ENCODE data around the gene RASSF1. TPM values are rescaled to one million over a fixed set of nuclear protein-coding genes. Genes with fewer than 3 reads are reported as not detected.

RASSF1 gene
- total RNA-seq, 1 experiment from 2014 or later: 20.0 TPM

DNA sequence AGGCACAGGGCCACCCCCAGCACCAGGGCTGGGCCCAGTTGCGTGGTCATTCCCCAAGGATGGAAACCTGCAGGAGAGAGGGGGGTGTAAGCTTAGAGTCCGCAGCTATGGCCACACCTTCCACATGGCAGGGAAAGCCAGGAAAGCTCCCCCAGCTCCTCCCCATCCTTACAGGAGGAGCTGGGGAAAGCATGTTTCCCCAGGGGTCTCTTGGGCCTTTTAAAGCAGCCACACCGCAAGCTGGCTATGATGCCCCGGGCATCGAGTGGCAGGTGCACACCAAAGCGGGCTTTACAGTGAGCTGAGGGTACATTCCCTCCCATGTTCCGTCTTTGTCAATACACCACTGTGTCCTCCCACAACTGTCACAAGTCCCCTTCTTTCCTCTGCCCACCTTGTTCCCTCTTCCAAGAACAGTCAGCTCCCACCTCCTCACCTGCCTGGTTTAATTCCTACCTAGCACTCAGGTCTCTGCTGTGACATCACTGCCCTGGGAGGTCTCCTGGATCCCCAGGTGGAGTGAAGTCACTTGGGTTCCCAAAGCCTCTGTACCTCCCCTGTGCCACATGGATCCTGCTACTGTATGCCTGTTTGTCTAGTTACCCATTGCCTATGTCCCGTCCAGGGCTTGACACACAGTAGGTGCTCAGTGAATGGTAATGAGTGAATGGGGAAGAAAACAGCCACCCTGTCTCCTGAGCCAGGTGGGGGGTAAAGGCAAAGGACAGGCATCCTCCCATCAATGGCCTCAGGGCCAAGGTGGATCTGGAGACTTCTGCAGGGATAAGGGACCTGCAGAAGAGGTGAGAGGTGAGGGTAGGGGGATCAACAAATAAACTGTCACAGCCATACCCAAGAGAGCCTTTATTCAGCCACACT lies 44.8 kb downstream of the RASSF1 start:
- Histone ChIP-seq H3F3A (ENCODE audit: low read length, unreplicated experiment) (no peaks in the 10 kb centered on the region), H3K4me1 (ENCODE audit: insufficient read depth, low read length) (peaks cover 26% of the 10 kb centered on the region), H3K4me3 (ENCODE audit: low read length) (no peak overlapping the region), H3K79me2 (ENCODE audit: low read length) (peaks cover 28% of the 10 kb centered on the region), H3K9ac (ENCODE audit: low read length) (no peak overlapping the region), H3K9me3 (ENCODE audit: low read length) (no peaks in the 10 kb centered on the region), H4K20me1 (ENCODE audit: low read length) (no peaks in the 10 kb centered on the region), H3K4me2 (ENCODE audit: low read length) (no peak overlapping the region), H3K36me3 (ENCODE audit: low read depth, low read length) (no peaks in the 10 kb centered on the region), H3K9me2 (replicated peaks; ENCODE audit: low read length) (no peaks in the 10 kb centered on the region), H2AFZ (ENCODE audit: low read length) (no peak overlapping the region), H3K27me3 (ENCODE audit: low read length) (no peaks in the 10 kb centered on the region), H3K27ac (ENCODE audit: low read length) (no peak overlapping the region)
- ChIA-PET CTCF (no interaction called here), POLR2A (ENCODE audit: unreplicated experiment) (no interaction called here)
- no peak for DNase-seq
- no peak for TF ChIP-seq EZH2phosphoT487 (IDR thresholded peaks at IDR 0.05; ENCODE audit: borderline replicate concordance, low read length)
- TF ChIP-seq, protein P1, sequence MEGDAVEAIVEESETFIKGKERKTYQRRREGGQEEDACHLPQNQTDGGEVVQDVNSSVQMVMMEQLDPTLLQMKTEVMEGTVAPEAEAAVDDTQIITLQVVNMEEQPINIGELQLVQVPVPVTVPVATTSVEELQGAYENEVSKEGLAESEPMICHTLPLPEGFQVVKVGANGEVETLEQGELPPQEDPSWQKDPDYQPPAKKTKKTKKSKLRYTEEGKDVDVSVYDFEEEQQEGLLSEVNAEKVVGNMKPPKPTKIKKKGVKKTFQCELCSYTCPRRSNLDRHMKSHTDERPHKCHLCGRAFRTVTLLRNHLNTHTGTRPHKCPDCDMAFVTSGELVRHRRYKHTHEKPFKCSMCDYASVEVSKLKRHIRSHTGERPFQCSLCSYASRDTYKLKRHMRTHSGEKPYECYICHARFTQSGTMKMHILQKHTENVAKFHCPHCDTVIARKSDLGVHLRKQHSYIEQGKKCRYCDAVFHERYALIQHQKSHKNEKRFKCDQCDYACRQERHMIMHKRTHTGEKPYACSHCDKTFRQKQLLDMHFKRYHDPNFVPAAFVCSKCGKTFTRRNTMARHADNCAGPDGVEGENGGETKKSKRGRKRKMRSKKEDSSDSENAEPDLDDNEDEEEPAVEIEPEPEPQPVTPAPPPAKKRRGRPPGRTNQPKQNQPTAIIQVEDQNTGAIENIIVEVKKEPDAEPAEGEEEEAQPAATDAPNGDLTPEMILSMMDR (conservative IDR thresholded peaks at IDR 0.05; ENCODE audit: low read depth, low read length): no peak
- no TSS peak for BruUV-seq (replicated peaks)
- intact Hi-C loops (cut with micrococcal nuclease): no loop called here
- no peak for ATAC-seq

- no peak overlapping the region for H3K27ac ChIP-seq (ENCODE audit: low read length)
- H4K20me1 ChIP-seq (ENCODE audit: low read length): no peaks in the 10 kb centered on the region
- H3K9me3 ChIP-seq (ENCODE audit: low read length): no peaks in the 10 kb centered on the region
- intact Hi-C loops (cut with micrococcal nuclease): no loop called here
- ATAC-seq (no peak), DNase-seq (no peak)
- BruUV-seq (replicated peaks): no TSS peak
- H3K79me2 ChIP-seq (ENCODE audit: low read length): peaks cover 36% of the 10 kb centered on the region
- peaks cover 9% of the 10 kb centered on the region for H3K36me3 ChIP-seq (ENCODE audit: low read depth, low read length)
- TF ChIP-seq EZH2phosphoT487 (IDR thresholded peaks at IDR 0.05; ENCODE audit: borderline replicate concordance, low read length): no peak
- TF ChIP-seq, protein P1 (conservative IDR thresholded peaks at IDR 0.05; ENCODE audit: low read depth, low read length): no peak
- no peak for TF ChIP-seq EZH2 (IDR thresholded peaks at IDR 0.05; ENCODE audit: low read length, unreplicated experiment)
- no peaks in the 10 kb centered on the region for H3K9me2 ChIP-seq (replicated peaks; ENCODE audit: low read length)
- no peak overlapping the region for H3K4me2 ChIP-seq (ENCODE audit: low read length)
- H3K9ac ChIP-seq (ENCODE audit: low read length): no peak overlapping the region
- peaks cover 17% of the 10 kb centered on the region for H3K4me1 ChIP-seq (ENCODE audit: insufficient read depth, low read length)
- no peaks in the 10 kb centered on the region for H3K27me3 ChIP-seq (ENCODE audit: low read length)
- POLR2A ChIA-PET (ENCODE audit: unreplicated experiment): no interaction called here
- H3K4me3 ChIP-seq (ENCODE audit: low read length): no peak overlapping the region
- H2AFZ ChIP-seq (ENCODE audit: low read length): no peak overlapping the region
- peaks cover 4% of the 10 kb centered on the region for H3F3A ChIP-seq (ENCODE audit: low read length, unreplicated experiment)
- CTCF ChIA-PET: no interaction called here
These were observed 45.9 kb downstream of the RASSF1 start for GRCh38 chr3:50294492-50295403.

All from PC-3 (cell line).